Large intestine (tissue), 3 donors: ENCODE data around the gene MRPS5. TPM values are rescaled to one million over a fixed set of nuclear protein-coding genes. Genes with fewer than 3 reads are reported as not detected.
"Not testable (repeated sequence)": the region's sequence is repeated elsewhere in the genome, so short reads cannot be mapped to it uniquely, and the experiment has no call there.

Experiments used
- DNase-seq, 2 donors: peaks; one replicate each; pipeline versions ENCODE4 v3.0.0 to v3.0.0-alpha.2; 2013
- H3K27ac ChIP-seq: one replicate; pipeline ENCODE4 v1.5.1; 2013; ENCODE audit warnings: low read length
- H3K27me3 ChIP-seq: 2 replicates; pipeline ENCODE4 v1.6.1; 2013; ENCODE audit warnings: low read length; ENCODE audit not compliant: control insufficient read depth, insufficient read depth
- H3K36me3 ChIP-seq: 2 replicates; pipeline ENCODE4 v1.6.1; 2013; ENCODE audit warnings: low read length; ENCODE audit not compliant: control insufficient read depth, insufficient read depth
- H3K4me1 ChIP-seq: one replicate; pipeline ENCODE4 v1.6.1; 2013; ENCODE audit warnings: low read length; ENCODE audit not compliant: control insufficient read depth, insufficient read depth
- H3K4me3 ChIP-seq: one replicate; pipeline ENCODE4 v1.5.1; 2013; ENCODE audit warnings: low read length
- H3K9me3 ChIP-seq: one replicate; pipeline ENCODE4 v1.6.1; 2013; ENCODE audit warnings: mild to moderate bottlenecking, low read depth, low read length, moderate library complexity; ENCODE audit not compliant: control insufficient read depth
- WGBS: methylation state at CpG from one replicate; pipeline ENCODE4 v1.1.5; 2013; ENCODE audit warnings: low lambda C conversion rate; ENCODE audit not compliant: insufficient coverage; 5-methylcytosine and 5-hydroxymethylcytosine counted together
- polyA plus RNA-seq: library from polyadenylated mRNA; unstranded; fragments of 120-200 nt; gene quantifications from one replicate; pipeline ENCODE4 v1.2.1, GENCODE V29; 2013

Gene MRPS5
- polyA plus RNA-seq, 1 donor = 55.8 TPM

DNA sequence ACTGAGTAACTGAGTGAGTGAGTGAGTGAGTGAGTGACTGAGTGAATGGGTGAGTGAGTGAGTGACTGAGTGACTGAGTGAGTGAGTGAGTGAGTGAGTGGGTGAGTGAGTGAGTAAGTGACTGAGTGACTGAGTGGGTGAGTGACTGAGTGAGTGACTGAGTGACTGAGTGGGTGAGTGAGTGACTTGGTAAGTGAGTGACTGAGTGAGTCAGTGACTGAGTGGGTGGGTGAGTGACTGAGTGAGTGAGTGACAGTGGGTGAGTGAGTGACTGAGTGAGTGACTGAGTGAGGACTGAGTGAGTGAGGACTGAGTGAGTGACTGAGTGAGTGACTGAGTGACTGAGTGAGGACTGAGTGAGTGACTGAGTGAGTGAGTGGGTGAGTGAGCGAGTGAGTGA lies 82.2 kb downstream of the MRPS5 start:
- no CpG with 5 or more reads among the region's 1 CpG for WGBS
- Histone ChIP-seq H3K27ac (no peak overlapping the region), H3K9me3 (no peaks in the 10 kb centered on the region), H3K4me1 (no peaks in the 10 kb centered on the region), H3K36me3 (no peaks in the 10 kb centered on the region), H3K27me3 (peaks cover 17% of the 10 kb centered on the region), H3K4me3 (no peak overlapping the region)
- no peak for DNase-seq

DNA sequence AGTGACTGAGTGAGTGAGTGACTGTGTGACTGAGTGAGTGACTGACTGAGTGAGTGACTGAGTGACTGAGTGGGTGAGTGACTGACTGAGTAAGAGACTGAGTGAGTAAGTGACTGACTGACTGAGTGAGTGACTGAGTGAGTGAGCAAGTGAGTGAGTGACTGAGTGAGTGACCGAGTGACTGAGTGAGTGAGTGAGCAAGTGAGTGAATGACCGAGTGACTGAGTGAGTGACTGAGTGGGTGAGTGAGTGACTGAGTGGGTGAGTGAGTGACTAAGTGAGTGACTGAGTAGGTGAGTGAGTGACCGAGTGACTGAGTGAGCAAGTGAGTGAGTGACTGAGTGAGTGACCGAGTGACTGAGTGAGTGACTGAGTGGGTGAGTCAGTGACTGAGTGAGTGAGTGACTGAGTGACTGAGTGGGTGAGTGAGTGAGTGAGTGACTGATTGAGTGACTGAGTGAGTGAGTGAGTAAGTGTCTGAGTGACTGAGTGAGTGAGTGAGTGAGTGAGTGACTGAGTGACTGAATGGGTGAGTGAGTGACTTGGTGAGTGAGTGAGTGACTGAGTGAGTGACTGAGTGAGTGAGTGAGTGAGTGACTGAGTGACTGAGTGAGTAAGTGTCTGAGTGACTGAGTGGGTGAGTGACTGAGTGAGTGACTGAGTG lies 82.8 kb downstream of the MRPS5 start:
- H3K4me1 ChIP-seq = no peaks in the 10 kb centered on the region
- peaks cover 18% of the 10 kb centered on the region for H3K27me3 ChIP-seq
- no peaks in the 10 kb centered on the region for H3K9me3 ChIP-seq
- H3K4me3 ChIP-seq = no peak overlapping the region
- no peak overlapping the region for H3K27ac ChIP-seq
- no peaks in the 10 kb centered on the region for H3K36me3 ChIP-seq
- DNase-seq = no peak
- WGBS = no CpG with 5 or more reads among the region's 4 CpGs

DNA sequence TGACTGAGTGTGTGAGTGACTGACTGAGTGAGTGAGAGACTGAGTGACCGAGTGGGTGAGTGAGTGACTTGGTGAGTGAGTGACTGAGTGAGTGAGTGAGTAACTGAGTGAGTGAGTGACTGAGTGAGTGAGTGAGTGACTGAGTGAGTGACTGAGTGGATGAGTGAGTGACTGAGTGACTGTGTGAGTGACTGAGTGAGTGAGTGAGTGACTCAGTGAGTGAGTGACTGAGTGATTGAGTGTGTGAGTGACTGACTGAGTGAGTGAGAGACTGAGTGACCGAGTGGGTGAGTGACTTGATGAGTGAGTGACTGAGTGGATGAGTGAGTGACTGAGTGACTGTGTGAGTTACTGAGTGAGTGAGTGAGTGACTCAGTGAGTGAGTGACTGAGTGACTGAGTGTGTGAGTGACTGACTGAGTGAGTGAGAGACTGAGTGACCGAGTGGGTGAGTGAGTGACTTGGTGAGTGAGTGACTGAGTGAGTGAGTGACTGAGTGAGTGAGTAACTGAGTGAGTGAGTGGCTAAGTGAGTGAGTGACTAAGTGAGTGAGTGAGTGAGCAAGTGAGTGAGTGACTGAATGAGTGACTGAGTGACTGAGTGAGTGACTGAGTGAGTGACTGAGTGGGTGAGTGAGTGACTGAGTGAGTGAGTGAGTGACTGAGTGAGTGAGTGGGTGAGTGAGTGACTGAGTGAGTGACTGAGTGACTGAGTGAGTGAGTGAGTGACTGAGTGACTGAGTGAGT lies 83.6 kb downstream of the MRPS5 start:
- H3K4me3 ChIP-seq, DNase-seq, H3K9me3 ChIP-seq, H3K27ac ChIP-seq, H3K36me3 ChIP-seq, H3K4me1 ChIP-seq: not testable (repeated sequence)
- no CpG with 5 or more reads among the region's 3 CpGs for WGBS
- peaks cover 16% of the 10 kb centered on the region for H3K27me3 ChIP-seq

DNA sequence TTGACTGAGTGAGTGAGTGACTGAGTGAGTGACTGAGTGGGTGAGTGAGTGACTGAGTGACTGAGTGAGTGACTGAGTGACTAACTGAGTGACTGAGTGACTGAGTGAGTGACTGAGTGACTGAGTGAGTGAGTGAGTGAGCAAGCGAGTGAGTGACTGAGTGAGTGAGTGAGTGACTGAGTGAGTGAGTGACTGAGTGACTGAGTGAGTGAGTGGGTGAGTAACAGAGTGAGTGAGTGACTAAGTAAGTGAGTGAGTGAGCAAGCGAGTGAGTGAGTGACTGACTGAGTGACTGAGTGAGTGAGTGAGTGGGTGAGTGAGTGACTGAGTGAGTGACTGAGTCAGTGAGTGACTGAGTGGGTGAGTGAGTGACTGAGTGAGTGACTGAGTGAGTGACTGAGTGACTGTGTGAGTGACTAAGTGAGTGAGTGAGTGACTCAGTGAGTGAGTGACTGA lies 84.2 kb downstream of the MRPS5 start:
- H3K4me3 ChIP-seq = no peak overlapping the region
- H3K27ac ChIP-seq = no peak overlapping the region
- H3K4me1 ChIP-seq = no peaks in the 10 kb centered on the region
- WGBS = 100% methylated on average over 2 of the region's 2 CpGs
- no peaks in the 10 kb centered on the region for H3K36me3 ChIP-seq
- H3K27me3 ChIP-seq = peaks cover 16% of the 10 kb centered on the region
- H3K9me3 ChIP-seq = no peaks in the 10 kb centered on the region
- DNase-seq = no peak

DNA sequence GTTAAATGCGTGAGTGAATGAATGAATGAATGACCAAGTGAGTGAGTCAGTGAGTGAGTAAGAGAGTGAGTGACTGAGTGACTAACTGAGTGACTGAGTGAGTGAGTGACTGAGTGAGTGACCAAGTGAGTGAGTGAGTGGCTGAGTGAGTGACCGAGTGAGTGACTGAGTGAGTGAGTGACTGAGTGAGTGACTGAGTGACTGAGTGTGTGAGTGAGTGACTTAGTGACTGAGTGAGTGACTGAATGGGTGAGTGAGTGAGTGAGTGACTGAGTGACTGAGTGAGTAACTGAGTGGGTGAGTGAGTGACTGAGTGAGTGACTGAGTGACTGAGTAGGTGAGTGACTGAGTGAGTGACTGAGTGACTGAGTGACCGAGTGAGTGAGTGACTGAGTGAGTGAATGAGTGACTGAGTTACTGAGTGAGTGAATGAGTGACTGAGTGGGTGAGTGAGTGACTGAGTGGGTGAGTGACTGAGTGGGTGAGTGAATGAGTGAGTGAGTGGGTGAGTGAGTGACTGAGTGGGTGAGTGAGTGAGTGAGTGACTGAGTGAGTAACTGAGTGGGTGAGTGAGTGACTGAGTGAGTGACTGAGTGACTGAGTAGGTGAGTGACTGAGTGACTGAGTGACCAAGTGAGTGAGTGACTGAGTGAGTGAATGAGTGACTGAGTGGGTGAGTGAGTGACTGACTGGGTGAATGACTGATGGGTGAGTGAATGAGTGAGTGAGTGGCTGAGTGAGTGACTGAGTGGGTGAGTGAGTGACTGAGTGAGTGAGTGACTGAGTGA lies 84.8 kb downstream of the MRPS5 start:
- no peaks in the 10 kb centered on the region for H3K36me3 ChIP-seq
- H3K27ac ChIP-seq = no peak overlapping the region
- peaks cover 21% of the 10 kb centered on the region for H3K27me3 ChIP-seq
- H3K4me1 ChIP-seq = no peaks in the 10 kb centered on the region
- no peak for DNase-seq
- H3K4me3 ChIP-seq = no peak overlapping the region
- H3K9me3 ChIP-seq = no peaks in the 10 kb centered on the region
- 100% methylated on average over 2 of the region's 3 CpGs for WGBS

Other genes with a start within 250 kb of the MRPS5 start
- 0.30 TPM for gene MAL, start 96.1 kb downstream of the MRPS5 start, polyA plus RNA-seq
- gene ZNF514, start 38.0 kb upstream of the MRPS5 start, polyA plus RNA-seq = 21.6 TPM
- gene ZNF2, start 44.0 kb upstream of the MRPS5 start, polyA plus RNA-seq = 4.4 TPM
- gene ZNF892, start 85.7 kb upstream of the MRPS5 start, polyA plus RNA-seq = 1.6 TPM
- gene PROM2, start 152.6 kb upstream of the MRPS5 start, polyA plus RNA-seq = 2.0 TPM
- 2.1 TPM for gene KCNIP3, start 175.5 kb upstream of the MRPS5 start, polyA plus RNA-seq